ENCODE data around the gene TBCD. TPM values are rescaled to one million over a fixed set of nuclear protein-coding genes. Genes with fewer than 3 reads are reported as not detected.
A peak's percentile ranks its signal among the peaks of the same experiment; 100 is the strongest.

The TBCD gene
- total RNA-seq, 3 donors from 2014 or later: 45.4 to 65.9 (median 53.3) TPM

DNA sequence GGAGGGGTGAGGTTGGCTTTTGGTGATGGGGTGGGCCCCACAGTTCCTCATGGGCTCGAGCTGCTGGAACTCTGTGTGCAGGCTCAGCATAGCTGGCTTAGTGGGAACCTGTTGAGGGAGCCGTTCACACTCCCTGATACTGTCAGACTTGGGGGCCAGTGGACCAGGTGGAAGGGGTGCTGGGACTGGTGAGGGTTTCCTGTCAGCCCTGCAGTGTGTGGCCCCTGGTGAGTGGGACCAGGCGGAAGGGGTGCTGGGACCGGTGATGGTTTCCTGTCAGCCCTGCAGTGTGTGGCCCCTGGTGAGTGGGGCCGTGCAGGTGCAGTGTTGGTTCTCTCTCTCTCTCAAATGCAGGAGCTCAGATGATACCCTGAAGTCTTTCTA is 133.1 kb downstream of the TBCD start:
- Histone ChIP-seq H3K9me3 (no peaks in the 10 kb centered on the region), H3K4me1 (peaks cover 3 to 24% of the 10 kb centered on the region in 2 donors), H3K27ac (peak overlapping the region; percentile 27 to 35), H3K4me3 (no peak overlapping the region), H3K27me3 (no peaks in the 10 kb centered on the region), H3K36me3 (no peaks in the 10 kb centered on the region)
- intact Hi-C loops (cut with DNase I; ENCODE audit: low total_unique reads): loop anchor here (1.0 kb wide), 1 partner anchor 42 kb away; no protein-coding TSS in a partner anchor
- no peak for DNase-seq (ENCODE audit: low spot score in 2 of 2)
- no peak for TF ChIP-seq POLR2AphosphoS5 (IDR thresholded peaks at IDR 0.05)
- TF ChIP-seq POLR2A (IDR thresholded peaks at IDR 0.05): no peak
- TF ChIP-seq, protein P1, sequence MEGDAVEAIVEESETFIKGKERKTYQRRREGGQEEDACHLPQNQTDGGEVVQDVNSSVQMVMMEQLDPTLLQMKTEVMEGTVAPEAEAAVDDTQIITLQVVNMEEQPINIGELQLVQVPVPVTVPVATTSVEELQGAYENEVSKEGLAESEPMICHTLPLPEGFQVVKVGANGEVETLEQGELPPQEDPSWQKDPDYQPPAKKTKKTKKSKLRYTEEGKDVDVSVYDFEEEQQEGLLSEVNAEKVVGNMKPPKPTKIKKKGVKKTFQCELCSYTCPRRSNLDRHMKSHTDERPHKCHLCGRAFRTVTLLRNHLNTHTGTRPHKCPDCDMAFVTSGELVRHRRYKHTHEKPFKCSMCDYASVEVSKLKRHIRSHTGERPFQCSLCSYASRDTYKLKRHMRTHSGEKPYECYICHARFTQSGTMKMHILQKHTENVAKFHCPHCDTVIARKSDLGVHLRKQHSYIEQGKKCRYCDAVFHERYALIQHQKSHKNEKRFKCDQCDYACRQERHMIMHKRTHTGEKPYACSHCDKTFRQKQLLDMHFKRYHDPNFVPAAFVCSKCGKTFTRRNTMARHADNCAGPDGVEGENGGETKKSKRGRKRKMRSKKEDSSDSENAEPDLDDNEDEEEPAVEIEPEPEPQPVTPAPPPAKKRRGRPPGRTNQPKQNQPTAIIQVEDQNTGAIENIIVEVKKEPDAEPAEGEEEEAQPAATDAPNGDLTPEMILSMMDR (IDR thresholded peaks at IDR 0.05): no peak

DNA sequence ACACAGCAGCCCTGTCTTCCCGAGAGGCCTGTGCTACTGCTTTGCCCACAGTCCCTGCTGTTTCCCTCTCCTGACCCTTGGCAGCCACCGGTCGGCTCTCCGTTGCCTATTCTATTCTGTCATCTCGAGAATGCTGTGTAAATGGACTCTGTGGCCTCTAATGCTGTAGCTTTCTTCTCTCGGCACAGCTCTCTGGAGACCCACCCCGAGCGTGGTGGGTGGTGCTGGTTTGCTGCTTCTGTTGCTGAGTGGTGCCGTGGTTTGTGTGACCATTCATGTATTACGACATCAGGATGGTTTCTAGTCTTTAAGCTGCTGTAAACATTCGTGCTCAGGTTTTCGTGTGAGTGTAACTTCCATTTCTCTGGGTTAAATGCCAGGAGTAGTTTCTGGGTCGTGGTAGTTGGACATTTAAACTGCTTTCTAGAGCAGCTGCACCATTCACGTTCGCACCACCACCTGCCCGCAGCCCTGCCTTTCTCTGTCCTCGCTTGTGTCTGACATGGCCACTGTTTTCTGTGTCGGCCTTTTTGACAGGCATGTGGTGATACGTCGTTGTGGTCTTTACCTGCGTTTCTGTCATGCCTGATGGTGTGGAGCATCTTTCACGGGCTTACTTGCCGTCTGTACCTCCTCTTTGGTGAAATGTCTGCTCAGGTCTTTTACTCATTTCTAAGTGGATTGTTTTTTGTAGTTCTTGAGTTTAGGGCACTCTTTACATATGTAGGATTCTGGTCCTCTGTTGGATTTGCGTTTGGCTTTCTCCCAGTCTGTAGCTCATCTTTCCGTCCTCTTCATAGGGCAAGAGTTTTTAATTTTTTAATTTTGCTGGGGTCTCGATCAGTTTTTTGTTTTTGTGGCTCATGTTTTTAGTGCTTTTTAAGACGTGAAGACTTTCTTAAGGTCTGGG is 135.6 kb downstream of the TBCD start:
- intact Hi-C loops (cut with DNase I; ENCODE audit: low total_unique reads): no loop called here

DNA sequence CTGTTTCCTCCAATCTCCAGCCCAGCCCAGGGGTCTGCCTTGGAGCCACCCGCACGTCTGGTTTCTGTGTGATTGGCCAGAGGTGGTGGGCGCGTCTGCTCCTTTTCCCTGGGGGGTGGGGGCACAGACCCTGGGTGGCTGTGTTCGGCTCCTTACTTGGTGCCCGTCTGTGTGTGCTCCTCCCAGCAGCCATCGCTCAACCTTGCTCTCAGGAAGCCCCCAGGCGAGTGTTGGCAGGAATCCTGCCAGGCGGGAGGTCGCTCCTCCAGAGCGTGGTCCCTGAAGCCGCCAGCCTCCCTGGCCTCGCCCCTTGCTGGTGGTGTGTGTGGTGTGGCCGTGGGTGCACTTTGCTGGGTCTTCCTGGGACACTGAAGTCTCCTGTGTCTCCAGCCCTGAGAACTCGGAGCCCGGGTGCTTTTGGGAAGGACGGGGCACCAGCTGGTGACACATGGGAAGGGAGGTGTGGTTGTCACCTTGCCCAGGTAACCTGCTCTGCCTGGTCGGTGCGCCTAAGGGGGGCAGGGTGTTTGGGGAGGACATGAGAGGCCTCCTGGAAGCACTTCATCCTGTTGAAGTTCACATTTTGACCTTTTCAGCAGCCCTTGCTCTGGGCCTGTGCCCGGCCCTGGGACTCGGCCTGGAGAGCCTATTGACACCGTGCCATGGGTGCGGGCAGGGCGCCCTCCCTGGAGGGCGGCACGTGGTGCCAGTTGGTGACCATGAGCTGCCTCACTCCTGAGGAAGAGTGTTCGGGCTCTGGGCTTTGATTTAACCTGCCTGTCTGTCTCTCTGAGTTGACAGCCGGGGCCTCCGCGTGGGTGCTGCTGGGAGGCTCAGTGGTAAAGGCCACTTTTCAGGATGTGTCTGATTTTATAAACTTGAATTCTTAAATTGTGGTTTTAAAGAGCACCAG is 137.0 kb downstream of the TBCD start:
- peak; percentile 85 to 86 for DNase-seq (ENCODE audit: low spot score in 2 of 2)
- Histone ChIP-seq H3K36me3 (no peaks in the 10 kb centered on the region), H3K27me3 (no peaks in the 10 kb centered on the region), H3K27ac (peak overlapping the region; percentile 94), H3K9me3 (no peaks in the 10 kb centered on the region), H3K4me3 (peak overlapping the region in 1 of 3 donors; percentile 9), H3K4me1 (peaks cover 10 to 39% of the 10 kb centered on the region in 2 donors)
- intact Hi-C loops (cut with DNase I; ENCODE audit: low total_unique reads): no loop called here
- TF ChIP-seq POLR2AphosphoS5 (IDR thresholded peaks at IDR 0.05) (peak in 1 of 3 donors; percentile 5), POLR2A (IDR thresholded peaks at IDR 0.05) (no peak)

More for the DNA sequence above, 135.6 kb downstream of the TBCD start:
- TF ChIP-seq POLR2AphosphoS5 (IDR thresholded peaks at IDR 0.05): no peak
- TF ChIP-seq, protein P1 (IDR thresholded peaks at IDR 0.05): no peak
- no peak for TF ChIP-seq POLR2A (IDR thresholded peaks at IDR 0.05)
- H3K27ac ChIP-seq: peak overlapping the region; percentile 94
- H3K27me3 ChIP-seq: no peaks in the 10 kb centered on the region
- no peaks in the 10 kb centered on the region for H3K36me3 ChIP-seq
- H3K9me3 ChIP-seq: no peaks in the 10 kb centered on the region
- peaks cover 5 to 31% of the 10 kb centered on the region in 2 donors for H3K4me1 ChIP-seq
- no peak for DNase-seq (ENCODE audit: low spot score in 2 of 2)
- H3K4me3 ChIP-seq: no peak overlapping the region

DNA sequence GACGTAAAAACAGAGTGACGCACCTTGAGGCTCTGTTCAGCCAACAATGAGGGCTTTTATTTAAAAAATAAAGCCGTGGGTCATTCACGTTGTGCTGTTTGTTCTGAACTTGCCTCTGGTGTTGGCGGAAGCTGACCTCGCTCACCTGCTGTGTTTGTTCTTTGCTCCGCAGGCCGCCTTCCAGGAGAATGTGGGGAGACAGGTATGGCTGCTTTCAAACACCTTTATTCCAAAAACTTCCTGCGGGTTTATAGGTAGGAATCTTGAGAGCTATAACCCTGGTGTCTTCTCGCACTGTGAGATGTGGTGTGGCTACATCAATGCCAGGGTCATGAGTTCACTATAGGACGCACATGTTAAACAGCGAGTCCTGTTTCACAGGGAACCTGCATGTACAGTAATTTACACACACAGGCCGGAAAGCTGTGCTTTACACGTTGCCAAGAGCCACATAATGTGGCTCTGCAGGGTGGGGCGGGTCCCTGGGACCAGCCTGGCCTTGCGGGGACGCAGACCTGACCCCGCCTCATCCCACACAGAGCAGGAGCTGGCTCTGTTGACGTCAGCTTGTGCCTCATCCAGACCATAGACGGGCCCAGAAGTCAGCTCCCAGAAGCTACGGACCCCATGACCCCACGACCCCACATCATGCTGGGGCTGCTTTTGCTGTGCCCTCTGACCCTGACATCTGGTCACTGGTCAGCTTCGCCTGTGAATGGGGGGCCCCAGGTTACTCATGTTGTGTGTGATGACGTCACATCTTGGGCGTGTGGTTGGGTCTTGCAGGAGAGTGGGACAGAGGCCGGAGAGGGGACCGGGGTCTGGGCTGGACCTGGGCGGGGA is 137.9 kb downstream of the TBCD start:
- intact Hi-C loops (cut with DNase I; ENCODE audit: low total_unique reads): no loop called here
- H3K36me3 ChIP-seq: no peaks in the 10 kb centered on the region
- peaks cover 10 to 39% of the 10 kb centered on the region in 2 donors for H3K4me1 ChIP-seq
- H3K9me3 ChIP-seq: no peaks in the 10 kb centered on the region
- peak overlapping the region in 1 of 3 donors; percentile 9 for H3K4me3 ChIP-seq
- H3K27ac ChIP-seq: peak overlapping the region; percentile 94
- no peak for TF ChIP-seq POLR2A (IDR thresholded peaks at IDR 0.05)
- TF ChIP-seq POLR2AphosphoS5 (IDR thresholded peaks at IDR 0.05): peak; percentile 43 to 85 (median 69)
- TF ChIP-seq, protein P1 (IDR thresholded peaks at IDR 0.05): no peak
- peak; percentile 92 to 95 for DNase-seq (ENCODE audit: low spot score in 2 of 2)
- no peaks in the 10 kb centered on the region for H3K27me3 ChIP-seq

DNA sequence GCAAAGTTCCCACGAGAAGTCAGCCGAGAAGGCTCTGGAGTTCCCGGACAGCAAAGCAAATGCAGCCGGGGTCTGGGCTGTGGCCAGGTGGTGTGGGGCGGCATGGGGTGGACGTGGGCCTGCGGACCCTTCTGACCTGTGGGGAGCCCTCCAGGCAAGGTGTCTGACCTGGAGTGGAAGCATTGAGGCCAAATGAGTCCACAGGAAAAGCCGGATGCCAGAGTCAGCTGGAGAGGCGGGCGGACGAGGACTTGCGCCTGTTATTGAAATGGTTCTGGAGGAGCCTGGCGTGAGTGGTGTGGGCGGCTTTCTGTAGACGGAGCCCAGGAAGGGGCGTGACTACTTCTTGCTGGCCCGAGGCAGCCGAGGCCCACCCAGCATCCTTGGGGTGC is 138.5 kb downstream of the TBCD start:
- Histone ChIP-seq H3K27me3 (no peaks in the 10 kb centered on the region), H3K4me3 (peak overlapping the region in 1 of 3 donors; percentile 13), H3K27ac (peak overlapping the region; percentile 94), H3K9me3 (no peaks in the 10 kb centered on the region), H3K36me3 (no peaks in the 10 kb centered on the region), H3K4me1 (peaks cover 10 to 39% of the 10 kb centered on the region in 2 donors)
- DNase-seq (ENCODE audit: low spot score in 2 of 2): peak in 1 of 2 donors; percentile 41
- no peak for TF ChIP-seq POLR2A (IDR thresholded peaks at IDR 0.05)
- no peak for TF ChIP-seq POLR2AphosphoS5 (IDR thresholded peaks at IDR 0.05)
- TF ChIP-seq, protein P1 (IDR thresholded peaks at IDR 0.05): no peak
- intact Hi-C loops (cut with DNase I; ENCODE audit: low total_unique reads): no loop called here

All from breast epithelium (tissue), 4 donors.